ENCODE results near the gene PLEK2.
"Not testable (repeated sequence)": the region's sequence is repeated elsewhere in the genome, so short reads cannot be mapped to it uniquely, and the experiment has no call there.

The PLEK2 gene

DNA sequence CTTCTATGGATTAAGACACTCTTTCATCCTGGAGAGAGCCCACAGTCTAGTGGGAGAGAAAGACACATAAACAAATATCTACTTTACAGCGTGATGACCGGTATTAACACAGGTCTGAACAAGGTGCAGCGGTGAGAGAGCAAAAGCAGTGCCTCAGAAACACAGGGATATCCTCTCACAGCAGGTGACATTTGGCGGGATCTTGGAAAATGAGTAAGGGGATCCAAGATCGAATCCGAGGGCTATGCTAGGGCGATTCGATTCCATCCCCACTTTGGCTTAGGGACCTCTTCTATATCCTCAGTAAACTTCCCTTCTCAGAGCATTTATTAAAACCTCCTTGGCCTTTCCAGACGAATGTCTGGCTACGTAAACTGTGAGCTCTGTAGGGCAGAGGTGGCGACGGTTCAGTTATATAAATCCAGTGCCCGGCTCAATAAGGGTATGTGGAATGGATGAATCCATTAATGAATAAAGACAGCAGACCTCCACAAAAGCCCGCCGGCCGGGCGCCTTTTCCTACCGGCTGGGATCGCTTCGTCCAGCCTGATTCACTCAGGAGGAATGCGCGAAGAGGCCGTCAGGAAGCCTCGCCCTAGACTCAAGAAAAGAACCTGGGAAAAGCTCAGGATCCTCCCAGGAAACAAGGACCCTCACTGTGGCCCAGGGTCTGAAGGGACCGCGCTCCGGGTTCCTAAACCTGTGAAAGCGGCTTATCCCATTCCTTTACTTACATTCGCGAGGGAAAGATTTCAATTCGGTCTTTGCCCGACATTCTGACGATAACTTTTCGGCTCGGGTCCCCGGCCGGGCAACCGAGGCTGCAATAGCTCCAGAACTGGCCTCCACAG, 52.8 kb downstream of the PLEK2 start:
- DNase-seq: no peak

GRCh38 chr14:67357969-67358354, 54.0 kb downstream of the PLEK2 start:
- no peak for DNase-seq

GRCh38 chr14:67357186-67357968, 54.6 kb downstream of the PLEK2 start:
- no peak for DNase-seq

DNA sequence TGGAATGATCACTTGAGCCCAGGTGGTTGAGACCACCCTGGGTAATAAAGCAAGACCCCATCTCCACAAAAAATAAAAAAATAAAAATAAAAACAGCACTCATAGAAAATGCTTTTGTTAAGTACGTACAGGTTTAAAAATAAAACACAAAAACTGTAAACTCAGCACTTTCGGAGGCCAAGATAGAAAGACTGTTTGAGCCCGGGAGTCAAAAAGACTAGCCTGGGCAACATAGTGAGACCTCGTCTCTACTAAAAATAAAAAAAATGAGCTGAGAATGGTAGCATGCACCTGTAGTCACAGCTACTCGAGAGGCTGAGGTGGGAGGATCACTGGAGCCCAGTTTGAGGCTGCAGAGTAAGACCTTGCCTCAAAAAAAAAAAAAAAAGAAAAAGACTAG, 59.9 kb downstream of the PLEK2 start:
- no peak for DNase-seq

- no peak for DNase-seq
Observed at GRCh38 chr14:67345583-67345982, 66.4 kb downstream of the PLEK2 start.

DNA sequence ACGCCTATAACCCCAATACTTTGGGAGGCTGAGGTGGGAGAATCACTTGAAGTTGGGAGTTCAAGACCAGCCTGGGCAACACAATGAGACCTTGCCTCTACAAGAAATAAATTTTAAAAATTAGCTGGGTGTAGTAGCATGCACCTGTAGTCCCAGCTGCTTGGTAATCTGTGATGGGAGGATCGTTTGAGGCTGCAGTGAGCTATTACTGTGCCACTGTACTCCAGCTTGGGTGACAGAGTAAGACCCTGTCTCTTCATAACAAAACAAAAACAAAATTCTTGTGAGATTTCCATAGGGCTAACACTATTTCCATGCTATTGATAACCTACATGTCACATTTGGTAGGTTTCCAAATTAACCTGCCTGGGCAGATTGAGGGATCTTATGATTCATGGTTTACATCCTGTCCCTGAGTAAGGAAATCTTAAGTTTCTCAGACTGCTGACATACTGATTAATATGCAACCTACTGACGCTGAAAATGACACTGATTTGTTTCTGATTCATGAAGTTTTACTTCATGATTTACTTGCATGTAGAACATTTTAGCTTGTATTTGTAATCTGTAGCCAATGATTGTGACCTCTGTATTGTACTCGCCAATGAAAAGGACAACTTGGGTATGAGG, 68.2 kb downstream of the PLEK2 start:
- no peak for DNase-seq

DNA sequence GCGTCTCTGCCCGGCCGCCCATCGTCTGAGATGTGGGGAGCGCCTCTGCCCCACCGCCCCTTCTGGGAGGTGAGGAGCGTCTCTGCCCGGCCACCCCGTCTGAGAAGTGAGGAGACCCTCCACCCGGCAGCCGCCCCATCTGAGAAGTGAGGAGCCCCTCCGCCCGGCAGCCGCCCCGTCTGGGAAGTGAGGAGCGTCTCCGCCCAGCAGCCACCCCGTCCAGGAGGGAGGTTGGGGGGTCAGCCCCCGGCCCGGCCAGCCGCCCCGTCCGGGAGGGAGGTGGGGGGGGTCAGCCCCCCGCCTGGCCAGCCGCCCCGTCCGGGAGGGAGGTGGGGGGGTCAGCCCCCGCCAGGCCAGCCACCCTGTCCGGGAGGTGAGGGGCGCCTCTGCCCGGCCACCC, 70.7 kb downstream of the PLEK2 start:
- DNase-seq: not testable (repeated sequence)

Measured in effector CD8-positive, alpha-beta T cell (primary cell).